Measurements from ENCODE around the gene RNU7-1. TPM values are rescaled to one million over a fixed set of nuclear protein-coding genes. Genes with fewer than 3 reads are reported as not detected.
A peak's percentile ranks its signal among the peaks of the same experiment; 100 is the strongest.

The RNU7-1 gene
- total RNA-seq, 1 donor from 2014 or later = not detected

- no peak for DNase-seq
These were observed 5.0 kb upstream of the RNU7-1 start for GRCh38 chr12:6938353-6939190.

DNA sequence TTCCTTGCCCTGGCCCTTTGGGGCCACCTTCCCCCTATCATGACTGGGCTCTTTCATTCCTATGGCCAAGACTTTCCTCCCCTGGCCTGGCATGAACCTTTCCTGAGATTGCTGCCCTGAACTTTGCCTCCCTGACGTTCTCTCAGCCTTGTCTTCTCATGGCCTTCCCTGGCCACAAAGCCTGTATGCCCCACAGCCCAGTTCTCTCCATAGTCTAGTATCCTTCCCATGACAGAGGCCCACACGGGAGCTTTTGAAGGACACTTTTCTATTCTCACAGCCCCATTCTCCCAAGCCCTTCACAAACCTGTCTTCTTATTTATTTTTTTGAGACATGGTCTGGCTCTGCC, 4.5 kb upstream of the RNU7-1 start:
- DNase-seq = no peak

- DNase-seq = no peak
These were observed 2.3 kb upstream of the RNU7-1 start for GRCh38 chr12:6941267-6941666.

DNA sequence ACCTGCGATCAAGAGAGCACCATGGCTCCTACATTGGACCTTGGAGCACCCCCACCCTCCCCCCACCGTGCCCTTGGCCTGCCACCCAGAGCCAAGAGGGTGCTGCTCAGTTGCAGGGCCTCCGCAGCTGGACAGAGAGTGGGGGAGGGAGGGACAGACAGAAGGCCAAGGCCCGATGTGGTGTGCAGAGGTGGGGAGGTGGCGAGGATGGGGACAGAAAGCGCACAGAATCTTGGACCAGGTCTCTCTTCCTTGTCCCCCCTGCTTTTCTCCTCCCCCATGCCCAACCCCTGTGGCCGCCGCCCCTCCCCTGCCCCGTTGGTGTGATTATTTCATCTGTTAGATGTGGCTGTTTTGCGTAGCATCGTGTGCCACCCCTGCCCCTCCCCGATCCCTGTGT, 1.8 kb upstream of the RNU7-1 start:
- DNase-seq = no peak

DNA sequence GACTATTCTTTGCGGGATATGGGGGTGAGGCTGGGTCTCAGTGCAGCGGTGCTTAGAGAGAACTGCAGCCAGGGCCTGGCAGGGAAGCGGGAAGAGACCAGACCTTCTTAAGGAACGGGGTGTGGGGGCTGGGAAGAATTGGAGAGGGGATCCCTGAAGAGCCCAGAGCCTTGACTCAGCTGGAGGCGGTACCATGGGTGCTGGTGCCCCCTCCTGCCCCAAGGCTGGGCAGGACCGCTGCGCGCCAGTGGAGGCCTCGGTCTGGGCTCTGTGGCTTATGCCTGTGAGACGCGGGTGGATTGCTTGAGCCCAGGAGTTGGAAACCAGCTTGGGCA, 1.3 kb upstream of the RNU7-1 start:
- DNase-seq = no peak

DNA sequence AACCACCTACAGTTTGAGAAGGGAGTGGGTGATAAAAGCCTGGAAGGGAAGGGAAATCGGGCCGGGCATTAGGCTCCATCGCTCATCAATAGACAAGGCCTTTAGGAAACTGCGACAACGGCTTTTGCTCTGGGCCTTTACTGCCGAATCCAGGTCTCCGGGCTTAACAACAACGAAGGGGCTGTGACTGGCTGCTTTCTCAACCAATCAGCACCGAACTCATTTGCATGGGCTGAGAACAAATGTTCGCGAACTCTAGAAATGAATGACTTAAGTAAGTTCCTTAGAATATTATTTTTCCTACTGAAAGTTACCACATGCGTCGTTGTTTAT, 261 bp upstream of the RNU7-1 start:
- DNase-seq = peak; percentile 83

DNA sequence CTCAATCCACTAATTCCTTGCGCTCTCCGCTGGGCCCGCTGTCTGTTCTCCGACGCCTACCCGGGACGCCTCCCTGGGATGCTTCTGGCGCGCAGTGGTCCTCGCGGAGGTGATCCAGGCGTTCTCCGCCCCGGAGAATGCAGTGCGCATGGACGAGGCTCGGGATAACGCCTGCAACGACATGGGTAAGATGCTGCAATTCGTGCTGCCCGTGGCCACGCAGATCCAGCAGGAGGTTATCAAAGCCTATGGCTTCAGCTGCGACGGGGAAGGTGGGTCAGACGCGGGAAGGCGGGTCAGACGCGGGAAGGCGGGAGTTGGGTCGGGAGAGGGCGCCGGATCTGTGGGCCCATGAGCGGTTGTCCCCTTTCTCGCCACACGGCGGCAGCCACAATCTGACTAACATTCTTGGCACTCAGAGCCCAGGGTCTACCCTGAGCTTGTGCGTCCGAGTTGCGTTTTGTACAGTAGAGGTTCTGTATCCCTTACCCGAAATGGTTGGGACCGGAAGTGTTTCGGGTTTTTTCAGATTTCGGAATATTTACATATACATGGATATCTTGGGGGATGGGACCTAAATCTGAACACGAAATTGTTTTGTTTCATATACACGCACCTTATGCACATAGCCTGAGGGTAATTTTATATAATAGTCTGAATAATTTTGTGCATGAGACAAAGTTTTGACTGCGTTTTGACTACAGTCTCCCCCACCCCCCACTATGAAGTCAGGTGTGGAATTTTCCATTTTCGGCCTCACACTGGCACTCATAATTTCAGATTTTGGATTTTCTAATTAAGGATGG, 968 bp downstream of the RNU7-1 start:
- peak; percentile 85 for DNase-seq

DNA sequence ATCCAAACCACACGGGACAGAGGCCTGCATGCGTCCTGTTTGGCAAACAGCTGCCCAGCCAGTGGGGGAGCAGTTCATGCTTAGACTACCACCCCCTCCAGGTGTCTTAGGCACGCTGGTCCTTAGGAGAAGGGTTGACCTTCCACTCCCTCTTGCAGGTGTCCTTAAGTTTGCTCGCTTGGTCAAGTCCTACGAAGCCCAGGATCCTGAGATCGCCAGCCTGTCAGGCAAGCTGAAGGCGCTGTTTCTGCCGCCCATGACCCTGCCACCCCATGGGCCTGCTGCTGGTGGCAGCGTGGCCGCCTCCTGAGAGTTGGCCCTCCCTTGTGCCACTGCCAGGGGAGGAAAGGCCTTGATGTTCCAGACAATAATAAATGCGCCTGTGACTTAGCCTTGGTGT, 2.0 kb downstream of the RNU7-1 start:
- no peak for DNase-seq

DNA sequence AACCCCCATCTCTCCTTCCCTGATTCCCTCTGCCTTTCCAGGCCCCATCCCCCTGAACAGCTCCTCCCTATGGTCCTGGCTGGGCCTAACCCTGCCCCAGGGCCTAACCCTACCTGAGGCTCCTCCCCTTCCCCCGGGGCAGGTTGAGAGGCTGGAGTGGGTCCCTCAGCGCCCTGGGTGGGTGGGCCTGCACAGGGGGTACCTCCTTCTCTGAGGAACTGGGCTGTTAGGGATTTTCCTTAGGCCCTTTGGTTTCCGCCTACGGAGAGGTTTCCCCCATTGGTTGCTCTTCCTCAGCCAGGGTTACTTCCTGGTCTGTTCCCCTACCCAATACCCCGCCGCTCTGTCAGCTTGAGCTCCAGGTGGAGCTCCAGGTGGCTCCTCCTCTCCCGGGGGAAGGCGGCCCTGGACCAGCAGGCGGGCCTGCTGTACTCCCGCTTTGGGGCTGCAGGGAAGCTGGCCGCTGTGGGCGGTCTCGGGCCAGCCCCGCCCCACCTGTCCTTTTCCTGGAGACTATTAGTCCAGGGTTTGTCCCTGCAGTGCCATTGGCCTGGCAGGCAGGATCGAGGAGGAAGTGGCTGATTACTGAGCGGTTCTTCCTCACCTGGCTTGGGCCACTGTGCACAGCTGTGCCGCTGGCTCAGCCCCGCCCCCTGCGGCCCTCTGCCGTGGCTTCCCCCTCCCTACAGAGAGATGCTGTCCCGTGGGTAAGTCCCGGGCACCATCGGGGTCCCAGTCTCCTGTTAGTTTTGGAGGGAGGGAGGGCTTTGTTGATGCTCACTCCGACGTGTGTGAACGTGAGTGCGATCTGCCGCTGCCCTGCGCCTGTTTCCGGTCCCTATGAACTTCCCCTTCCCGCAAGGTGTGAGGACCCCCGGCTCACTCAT, 2.7 kb downstream of the RNU7-1 start:
- no peak for DNase-seq

DNA sequence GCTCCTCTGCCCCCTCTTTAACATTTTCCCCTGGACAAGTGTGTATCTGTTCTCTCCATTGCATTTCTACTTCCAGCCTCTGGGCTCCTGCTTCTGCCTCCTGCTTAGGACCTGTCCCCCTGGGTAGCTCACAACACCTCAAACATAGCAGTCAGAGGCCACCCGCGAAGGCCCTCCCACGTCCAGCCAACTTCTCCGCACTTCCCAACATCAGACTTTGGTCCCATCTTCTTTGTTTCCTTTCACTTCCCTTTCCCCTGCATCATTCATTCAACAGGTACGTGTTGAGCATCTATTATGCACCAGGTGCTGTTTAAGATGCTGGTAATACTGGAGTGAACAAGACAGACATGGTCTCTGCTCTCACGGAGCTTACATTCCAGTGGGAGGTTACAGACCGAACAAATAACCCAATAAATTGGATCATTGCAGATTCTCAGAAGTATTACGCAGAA, 3.3 kb downstream of the RNU7-1 start:
- DNase-seq = no peak

DNA sequence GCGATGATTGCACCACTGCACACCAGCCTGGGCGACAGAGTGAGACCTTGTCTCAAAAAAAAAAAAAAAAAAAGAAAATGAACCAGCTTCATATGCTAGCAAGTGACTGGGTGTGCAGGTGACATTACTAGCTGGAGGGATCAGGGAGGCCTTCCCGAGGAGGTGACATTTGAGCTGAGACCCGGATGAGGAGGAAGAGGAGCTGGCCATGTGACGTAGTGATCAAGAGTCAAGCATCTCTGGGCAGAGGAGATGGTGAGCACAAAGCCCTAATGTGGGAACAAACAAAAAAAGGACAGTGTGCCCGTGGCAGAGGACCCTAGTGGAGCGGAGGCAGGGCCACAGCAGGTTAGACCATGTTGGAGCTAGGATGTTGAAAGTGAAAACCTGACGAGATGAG, 4.0 kb downstream of the RNU7-1 start:
- no peak for DNase-seq

GRCh38 chr12:6948873-6949594, 5.4 kb downstream of the RNU7-1 start:
- no peak for DNase-seq

DNA sequence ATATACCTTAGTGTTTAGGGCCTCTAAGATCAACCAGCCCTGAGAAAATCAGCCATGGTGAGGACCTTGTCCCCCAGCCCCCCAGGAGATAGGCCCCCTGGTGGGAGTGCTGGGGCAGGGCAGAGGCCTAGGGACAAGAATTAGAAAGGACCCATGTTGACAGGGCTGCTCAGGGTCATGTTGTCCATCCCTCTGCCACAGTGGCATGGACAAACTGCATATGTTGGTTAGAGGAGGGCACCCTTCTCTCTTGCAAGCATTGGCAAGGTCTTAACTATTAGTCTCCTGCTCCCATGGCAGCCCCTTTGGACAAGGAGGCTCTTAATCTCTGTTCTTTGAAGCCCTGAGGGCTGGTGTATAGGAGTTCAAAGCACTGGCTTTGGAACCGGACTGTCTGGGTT, 6.8 kb downstream of the RNU7-1 start:
- DNase-seq = no peak

DNA sequence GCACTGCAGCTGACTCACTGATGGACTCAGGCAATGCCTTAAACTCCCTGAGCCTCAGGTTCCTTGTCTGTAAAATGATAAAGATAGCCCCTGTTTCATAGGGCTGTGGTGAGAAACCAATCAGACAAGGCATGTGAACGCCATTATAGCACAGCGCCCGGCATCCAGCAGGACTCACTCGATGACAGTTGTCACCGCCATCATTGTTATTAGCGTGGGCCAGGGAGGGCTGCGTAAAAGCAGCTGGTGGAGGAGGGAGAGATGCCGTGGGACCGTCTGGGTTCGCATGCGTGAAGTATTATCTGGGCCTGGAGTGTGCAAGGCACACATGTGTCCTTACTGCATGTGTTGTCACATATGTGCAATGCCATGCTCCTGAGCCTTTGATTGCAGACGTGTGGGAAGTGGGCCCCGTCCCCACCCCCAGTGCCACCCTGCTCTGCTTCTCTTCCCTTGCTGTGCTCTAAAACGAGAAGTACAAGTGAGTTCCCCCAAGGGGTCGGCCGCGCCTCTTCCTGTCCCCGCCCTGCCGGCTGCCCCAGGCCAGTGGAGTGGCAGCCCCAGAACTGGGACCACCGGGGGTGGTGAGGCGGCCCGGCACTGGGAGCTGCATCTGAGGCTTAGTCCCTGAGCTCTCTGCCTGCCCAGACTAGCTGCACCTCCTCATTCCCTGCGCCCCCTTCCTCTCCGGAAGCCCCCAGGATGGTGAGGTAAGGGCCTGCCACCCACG, 7.4 kb downstream of the RNU7-1 start, which contains the start of gene PTPN6:
TSS of gene PTPN6 (plus strand) at position 546 of the 730 bp plus-strand sequence. CDS start at position 703, 157 bp downstream.
- DNase-seq = no peak

DNA sequence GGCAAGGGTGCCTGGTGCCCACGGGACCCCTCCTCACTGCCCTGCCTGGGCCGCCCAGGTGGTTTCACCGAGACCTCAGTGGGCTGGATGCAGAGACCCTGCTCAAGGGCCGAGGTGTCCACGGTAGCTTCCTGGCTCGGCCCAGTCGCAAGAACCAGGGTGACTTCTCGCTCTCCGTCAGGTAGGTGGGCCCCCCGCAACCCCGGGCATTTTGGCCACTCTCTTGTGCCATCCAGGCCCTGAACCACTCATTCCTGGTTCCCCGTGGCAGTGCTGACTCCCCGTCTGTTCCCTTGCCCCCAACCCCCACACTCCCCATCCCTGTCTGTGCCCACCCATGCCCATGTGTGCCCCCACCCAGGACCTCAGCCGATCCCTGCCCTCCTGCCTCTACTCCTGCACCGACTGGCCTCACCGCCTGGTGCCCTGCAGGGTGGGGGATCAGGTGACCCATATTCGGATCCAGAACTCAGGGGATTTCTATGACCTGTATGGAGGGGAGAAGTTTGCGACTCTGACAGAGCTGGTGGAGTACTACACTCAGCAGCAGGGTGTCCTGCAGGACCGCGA, 8.0 kb downstream of the RNU7-1 start:
- DNase-seq = no peak

DNA sequence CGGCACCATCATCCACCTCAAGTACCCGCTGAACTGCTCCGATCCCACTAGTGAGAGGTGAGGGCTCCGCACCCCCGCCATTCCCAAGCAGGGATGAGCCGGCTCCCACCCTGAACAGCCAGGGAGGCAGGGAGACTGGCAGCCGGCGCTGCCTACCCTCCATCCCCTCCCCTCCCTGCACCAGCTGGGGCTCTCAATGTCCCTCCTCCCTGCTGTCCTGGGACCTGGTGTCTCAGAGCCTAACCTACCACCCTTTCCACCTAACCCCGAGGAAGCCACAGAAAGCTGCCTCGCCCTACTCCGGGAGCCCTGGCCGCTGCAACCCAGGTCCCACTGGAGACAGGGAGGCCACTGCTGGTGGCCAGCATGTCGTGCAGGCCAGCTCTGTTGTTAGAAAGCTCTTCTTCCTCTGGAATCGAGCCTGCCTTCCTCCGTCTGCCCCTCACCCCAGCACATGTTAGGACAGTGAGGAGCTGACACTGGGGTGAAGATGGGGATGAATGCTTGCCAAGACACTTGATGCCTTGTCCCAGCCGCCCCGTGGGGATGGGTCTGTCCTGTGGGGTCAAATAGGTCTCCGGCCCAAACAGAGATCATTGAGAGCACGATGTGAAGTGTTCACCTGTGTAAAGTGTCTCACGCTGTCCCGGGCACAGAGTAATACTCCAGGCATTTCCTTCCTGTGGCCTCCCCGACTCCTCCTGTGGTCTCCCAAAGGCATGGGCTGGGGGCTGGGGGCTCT, 8.7 kb downstream of the RNU7-1 start:
- DNase-seq = no peak

DNA sequence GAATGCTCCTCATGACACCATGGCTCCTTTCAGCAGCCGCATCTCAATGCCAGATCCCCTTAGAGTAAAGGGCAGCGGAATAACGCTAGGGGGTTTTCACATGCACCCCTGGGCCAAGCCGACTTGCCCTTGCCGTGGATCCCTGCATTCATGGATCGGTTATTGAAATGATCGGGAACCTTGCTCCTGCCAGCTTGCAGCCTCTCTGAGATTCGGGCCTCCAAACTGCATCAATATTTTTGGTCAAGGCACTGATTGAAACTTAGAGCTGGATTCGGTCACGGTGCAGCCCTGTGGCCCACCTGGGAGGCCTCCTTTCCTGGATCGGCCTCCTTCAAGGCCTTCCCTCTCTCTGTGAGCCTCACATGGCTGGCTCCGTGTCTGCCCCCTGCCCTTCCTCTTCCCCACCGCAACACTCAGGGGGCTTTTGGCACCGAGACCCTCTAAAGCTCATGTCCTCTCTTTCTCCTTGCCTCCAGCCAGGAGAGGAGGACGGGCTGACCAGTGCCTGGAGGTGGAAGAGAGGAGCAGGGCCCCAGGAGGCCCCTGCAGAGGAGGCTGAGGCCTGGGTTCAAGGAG, 9.3 kb downstream of the RNU7-1 start:
- DNase-seq = no peak

DNA sequence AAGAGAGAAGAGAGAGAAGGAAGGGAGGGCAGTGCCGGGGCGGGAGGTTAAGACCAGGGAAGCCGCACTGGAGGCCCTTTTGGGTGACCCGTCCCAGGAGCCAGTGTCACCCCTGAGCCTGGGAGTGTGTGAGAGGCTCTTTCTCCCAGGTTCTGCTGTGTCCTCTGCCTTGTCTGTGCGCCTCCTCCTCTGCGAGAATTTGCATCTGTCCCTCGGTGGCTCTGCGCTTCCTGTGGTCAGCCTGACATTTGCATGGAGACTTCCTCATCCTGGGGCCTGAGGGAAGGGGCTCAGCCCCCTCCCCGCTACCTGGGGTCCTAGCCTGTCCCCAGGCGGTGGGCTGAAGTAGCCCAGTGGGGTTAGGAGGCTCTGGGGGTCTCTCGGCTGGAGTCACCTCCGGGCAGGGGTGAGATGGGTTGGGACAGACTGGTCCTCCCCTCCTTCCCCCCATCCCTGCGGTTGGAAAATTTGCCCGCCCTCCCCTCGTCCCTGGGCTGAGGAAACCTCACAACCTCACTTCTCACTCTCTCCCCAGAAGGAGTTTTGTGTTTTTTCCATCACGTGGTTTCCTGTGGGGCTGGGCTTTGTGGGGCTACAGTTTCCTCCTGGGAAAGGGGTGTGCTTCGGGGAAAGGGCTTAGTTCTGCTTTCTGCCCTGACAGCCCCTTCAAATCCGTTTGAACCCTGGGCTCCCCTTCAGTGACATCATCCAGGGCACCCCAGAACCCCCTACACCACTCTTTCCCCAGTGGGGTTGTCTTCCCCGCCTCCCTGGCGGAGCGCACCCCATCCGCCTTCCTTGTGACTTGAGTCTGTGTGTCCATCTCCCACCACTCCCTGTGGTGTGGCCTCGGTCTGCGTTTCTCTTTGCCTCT, 10.1 kb downstream of the RNU7-1 start:
- DNase-seq = no peak

Data from occipital lobe (tissue), 2 donors.